HG03565 (cell line): Measurements from ENCODE around the gene CAMKMT.

Source experiments
- ATAC-seq: cut with Tn5 transposase; IDR thresholded peaks from one replicate; pipeline ENCODE4 v1.9.1; 2021; ENCODE audit warnings: mild to moderate bottlenecking, moderate library complexity; ENCODE audit not compliant: unreplicated experiment

The CAMKMT gene

DNA sequence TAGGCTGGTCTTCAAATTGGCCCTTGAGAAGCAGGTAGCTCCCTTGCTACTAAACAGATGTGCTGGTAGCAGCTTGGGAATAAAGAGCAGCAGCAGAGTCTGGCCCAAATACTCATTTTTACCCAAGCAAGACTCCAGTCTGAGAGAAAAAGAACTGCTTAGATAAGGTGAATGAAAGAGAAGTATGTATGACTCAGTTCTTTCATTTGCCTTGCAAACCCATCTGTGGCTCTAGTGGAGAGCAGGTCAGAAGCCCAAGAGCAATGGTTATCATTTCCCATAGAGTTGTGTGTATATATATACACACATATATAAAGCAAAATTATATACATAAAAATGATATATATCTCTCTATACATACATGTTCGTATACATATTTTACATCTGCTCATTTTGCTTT is 80.3 kb downstream of the CAMKMT start:
- no peak for ATAC-seq

DNA sequence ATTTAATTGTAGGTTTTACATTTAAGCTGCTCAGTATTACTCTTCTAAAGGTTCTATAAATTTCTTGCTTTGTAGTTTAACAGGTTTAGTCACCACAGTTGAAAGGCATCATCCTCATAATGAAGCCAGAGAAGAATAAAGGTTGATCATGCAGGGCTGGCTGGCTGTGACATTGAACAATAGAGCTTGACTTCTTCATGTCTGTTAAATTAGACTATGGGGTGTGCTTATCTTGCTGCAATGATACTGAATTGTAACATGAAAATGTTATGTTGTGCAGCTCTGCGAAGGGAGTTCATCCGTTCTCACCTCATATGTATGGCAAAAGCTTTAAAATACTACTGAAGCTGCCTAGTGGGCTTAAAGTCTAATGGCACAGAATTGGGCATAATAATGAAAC is 81.8 kb downstream of the CAMKMT start:
- ATAC-seq = no peak

DNA sequence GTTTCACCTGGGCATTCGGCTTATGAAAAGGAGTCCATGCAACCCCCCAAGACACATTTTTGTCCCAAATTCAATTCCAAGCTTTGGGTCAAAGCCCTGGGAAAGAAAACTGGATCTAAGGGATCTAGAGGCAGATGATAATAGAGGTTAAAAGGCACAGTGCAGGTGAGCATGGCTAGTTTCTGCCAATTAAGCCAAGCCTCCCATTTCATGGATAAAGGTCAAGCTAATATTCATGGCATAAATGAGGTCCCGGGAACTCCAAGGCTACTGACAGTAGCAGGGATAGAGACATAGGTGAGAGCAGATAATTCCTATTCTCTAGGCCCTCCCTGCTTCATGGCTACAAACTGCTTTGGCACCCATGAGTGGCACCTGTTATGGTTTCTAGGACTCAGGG is 83.1 kb downstream of the CAMKMT start:
- ATAC-seq = no peak

DNA sequence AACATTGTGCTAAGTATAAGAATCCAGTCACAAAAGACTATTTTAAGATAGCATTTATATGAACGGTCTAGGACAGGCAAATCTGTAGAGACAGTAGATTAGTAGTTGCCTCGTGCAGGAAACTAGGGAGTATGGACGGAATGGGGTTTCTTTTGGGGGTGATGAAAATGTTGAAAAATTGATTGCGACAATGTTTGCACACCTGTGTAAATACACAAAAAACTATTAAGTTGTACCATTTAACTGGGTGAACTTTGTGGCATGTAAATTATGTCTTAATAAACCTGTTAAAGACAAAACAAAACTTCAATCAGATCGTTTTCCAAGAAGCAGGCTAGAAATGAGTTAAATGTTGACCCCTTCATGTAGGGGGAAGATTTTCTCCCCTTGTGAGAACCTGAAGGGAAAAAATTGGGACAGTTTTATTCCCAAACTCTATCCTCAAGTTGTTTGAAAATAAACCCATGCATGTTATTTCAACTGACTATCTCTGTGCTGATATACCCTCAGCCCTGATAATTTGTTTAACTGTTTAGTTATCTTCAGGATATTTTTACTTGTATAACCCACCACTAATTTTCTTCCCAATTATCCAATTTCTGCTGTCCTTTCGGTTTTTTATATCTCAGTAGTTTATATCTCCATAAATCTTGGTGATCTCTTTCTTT is 87.2 kb downstream of the CAMKMT start:
- ATAC-seq = no peak

DNA sequence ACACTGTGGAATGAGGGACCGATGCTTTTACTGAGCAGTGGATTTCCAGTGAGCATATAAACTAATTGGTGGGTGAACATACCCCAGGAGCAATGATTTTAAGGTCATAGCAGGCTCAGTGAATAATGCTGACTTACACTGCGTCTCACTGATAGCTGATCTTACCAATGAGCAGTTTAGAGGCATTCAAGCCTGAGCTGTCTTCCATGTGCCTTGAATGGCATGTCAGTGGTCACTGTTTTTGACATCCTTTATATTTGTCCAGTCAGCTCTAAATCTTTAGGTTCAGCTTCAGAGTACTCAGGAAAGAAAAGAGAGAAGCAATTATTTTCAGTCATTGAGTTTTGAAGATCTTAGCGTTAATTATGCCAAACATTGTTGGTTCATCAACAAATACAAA is 88.3 kb downstream of the CAMKMT start:
- ATAC-seq = no peak

DNA sequence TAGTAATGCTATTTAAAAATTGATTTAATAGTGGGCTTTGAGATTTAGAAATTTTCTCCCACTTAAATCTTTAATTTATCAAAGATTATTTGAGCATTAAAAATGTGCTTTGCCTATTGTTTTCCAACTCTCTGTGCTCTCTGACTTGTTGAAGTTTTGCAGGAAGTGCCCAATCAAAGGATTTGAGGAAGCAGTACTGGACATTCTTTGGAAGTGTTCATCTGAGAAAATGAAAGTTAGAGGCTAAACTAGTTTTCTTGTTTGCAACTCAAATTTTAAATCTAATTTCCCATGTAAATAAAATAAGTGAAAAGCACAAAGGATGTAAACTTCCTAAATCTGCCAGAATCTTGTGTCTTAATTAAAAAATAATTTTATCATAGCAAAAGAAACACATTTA is 89.1 kb downstream of the CAMKMT start:
- no peak for ATAC-seq

DNA sequence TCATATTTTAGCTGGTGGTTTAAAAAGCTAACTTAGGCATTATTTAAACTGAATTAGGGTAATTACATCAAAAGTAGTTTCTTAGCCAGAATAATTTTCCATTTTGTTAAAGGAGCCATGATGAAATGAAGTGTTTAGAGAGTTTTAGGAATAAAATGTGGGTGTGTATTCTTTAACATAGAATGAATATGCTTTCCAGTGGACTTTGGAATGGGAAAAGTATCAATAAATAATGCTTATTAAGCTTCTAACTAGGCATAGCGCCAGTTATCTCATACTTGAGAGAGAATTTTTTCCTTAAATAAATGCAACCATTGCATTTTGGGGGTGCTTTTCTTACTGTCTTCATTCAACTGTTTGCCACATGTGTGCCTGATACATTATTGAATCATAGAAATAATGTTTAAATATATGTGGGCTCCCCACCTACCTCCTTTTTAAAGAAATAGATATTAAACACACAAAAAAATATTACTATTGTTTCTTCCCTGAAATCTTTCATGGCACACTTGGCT is 90.4 kb downstream of the CAMKMT start:
- ATAC-seq = no peak

DNA sequence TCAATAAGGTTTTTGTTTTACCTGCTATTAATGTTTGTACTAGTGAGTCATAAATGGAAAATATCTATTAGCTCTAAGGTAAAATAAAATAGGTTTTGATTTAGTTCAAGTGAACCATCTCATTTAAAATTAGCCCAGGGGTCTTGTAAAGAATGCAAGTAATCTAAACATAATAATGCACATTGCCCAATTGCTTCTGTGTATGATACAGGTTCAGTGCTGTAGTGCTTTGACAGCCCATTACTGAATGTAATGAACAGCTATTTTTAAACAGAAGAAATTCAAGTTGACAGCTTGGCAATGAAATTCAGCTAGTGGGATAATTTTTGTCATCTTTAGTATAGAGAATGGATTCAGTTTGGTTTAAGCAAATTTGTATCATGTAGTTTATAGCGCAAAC is 91.5 kb downstream of the CAMKMT start:
- ATAC-seq = no peak

DNA sequence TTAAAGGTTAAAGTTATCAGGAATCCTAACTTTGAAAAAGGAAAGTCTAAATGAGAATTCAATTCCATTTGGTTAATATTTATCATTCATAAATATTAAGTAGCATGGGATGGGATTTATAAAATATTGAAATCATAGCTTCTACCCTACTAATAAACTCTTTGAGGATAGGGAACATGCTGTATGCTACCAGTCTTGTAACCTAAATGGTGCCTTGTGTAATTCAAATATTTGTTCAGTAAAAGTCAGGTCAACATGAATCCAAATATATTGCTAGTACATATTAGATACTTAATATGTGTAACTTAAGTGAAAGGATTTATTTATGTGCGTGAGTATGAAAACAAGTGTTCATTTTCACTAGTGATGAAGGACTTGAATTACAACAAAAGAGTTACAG is 94.1 kb downstream of the CAMKMT start:
- no peak for ATAC-seq

DNA sequence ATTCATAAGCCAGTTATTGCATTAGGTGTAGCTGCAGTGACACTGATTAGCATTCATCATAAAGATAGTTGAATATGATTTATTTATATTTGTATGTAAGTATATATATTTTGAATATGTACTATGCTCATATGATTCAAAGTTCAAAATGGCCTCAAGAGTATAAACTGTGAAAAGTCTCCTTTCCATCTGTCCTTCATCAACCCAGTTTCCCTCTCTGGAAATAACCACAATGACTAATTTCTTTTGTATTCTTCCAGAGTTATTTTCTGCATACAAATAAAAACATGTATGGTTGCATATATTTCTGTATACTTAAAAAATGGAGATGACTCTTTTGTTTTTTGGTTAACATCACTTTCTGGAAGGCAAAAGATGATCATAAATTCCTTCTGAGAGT is 95.2 kb downstream of the CAMKMT start:
- ATAC-seq = no peak

DNA sequence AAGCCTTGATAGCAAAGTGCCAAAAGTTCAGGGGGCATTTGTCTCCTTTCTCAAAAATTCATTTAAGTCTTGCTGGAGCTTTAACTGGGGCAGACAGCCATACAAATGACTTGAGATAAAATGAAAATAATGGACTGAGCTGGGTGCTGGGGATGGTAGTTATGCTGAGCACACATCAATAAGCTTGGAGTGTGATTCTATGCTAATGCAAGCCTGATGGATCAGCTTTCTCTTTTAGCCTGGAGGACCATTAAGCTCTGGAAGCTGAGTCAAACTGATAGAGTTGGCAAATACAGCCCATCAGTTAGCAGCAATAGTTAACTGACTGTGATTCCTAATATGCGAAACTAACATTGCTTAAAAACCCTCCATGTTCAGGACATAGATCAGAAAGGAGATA is 98.0 kb downstream of the CAMKMT start:
- ATAC-seq = no peak

DNA sequence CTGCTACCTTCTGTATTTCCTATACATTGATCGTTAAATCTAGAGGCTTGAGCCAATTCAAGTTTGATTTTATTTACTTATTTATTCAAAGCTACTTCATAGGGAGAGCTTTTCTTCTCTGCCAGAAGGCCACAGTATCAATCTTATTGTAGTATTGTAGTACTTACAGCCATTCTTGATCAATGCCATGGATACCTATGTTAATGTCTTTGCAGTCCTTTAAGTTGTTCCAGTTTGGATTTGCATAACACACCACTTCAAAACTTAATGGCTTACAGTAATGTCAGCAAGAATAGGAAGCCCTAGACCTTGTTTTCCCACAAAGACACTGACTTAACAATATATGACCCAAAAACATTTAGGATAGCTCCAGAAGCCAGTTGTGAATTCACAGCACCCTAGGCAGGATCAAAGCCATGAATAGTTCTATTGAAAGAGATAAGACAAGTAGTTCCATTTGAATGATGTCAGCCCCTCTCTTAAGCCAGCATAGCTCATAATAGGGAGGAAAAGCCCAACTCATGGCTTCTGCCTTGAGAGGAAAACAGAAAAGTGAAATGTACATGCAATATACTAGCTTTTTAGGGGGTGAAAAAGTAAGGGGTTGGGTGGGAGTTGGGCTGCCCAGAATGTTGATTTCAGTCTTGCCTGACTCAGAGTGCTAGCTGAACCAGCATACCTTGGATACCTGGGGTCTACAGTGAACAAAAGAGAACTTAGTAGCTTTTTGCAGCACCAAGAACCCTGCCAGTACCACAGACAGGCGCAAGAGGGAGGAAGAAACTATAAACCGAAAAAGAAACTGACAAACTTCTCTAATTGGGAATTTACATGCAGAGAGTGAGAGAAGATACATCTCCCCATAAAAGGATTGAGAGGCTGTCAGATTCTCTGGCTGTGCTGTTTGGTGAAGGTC is 101.4 kb downstream of the CAMKMT start:
- no peak for ATAC-seq

DNA sequence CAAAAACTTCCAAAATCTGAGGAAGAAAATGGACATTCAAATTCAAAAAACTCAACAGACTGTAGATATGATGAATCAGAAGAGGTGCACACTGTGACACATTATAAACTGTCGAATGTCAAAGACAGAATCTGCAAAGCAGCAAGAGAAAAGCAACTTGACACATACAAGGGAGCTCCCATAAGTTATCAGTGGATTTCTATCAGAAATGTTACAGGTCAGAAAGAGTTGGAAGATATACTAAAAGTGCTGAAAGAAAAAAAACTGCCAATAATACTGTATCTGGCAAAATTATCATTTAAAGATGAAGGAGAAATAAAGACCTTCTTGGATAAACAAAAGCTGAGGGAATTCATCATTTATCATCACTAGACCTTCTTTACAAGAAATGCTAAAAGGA is 102.7 kb downstream of the CAMKMT start:
- ATAC-seq = no peak

DNA sequence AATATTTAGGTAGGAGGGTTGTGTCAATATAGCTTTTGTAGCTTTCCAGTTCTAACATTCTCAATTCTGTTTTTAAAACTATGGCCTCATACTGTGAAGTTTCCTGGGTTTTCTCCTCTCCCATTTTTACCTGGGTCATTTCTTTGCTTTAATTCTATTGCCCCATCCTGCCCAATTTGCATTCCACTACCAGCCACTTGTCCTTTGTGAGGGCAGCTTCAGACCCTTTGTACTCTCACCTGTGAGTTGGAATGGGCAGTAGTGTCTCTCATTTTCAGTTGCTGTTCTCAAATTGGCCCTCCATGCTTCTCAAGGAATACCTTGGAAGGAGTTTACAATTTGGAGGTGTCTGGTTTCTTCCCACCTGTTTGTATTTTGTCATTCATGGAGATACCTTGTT is 108.4 kb downstream of the CAMKMT start:
- no peak for ATAC-seq

DNA sequence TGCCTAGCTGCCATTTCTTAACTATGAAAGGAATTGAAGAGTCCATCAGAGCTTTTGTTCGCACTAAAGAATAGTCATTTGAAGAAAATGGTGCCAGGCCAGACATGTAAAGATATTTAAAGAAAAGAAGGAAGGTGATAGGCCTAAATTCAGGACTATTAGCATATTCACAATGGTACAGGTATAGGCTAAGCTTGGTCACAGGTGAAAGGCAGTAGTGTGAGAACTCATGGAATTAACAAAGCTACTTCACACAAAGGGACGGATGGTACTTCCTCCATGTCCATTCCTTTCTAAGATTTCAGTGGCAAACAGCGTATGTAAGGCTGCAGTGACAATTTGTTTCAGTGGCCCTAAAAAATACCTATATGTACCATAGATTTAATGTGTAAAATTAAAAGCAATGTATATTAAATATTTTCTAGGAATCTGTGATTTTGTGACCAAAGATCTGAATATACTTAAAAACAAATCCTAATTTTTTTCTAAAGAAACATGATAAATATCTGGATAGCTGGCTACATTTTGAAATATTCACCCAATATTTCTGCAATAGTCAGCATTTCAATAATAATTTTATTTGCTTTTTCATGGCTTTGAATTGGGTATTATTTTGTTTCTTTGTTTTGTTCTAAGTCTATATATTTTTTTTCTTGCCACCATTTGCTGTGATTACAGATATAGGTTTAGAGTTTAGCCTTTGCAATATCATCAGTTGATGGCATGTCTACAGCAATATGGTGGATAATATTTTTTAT is 116.1 kb downstream of the CAMKMT start:
- no peak for ATAC-seq

DNA sequence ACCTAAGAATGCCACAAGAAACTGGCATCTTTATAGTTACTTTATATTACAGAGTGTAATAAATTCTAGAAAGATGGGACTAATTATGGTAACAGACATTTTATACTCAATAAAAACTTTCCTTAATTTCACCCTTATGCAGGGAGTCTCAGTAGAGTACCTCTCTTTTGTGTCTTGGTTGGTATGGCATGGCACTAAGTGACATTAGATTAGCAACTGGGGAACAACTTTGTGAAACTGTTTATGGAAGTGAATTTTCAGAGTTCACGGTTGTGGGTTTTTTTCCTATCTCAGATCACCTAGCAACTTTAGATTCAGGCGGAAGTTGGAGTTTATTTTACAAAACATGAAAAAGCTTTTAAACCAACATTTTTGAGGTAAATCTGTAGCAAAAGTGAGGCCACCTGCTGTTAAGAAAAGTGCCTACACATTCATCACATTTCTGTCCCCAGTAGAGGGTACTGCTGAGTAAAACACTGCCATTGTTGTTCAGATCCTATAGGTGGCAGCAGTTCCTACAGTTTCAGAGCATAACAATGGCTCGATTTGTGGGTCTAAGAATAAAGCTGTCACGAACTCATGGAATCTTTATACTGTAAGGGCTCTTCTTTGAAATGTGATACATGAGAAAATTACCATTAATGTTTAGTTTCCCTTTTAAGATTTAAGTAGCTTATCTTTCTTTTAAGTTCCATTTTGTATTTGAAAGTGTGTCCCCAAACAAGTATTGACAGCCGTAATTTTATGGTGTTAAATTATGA is 117.6 kb downstream of the CAMKMT start:
- ATAC-seq = peak; percentile 94

DNA sequence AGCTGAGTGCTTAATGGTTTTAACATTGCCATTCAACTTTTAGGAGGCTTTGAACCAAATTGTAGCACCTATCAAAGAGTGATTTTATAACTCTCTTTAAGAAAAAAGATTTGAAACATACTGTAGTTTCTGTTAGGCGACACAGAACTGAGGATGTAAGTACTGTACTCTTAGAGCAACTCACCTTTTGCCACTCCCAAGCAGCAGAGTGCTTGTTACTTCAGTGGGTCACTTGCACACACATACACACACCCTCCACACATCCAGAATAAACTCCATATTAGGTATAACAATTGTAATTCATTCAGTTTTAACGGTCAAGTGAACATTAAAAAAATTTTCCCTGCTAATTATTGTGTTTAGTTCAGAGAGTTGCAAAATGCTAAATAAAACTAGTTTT is 118.3 kb downstream of the CAMKMT start:
- no peak for ATAC-seq

DNA sequence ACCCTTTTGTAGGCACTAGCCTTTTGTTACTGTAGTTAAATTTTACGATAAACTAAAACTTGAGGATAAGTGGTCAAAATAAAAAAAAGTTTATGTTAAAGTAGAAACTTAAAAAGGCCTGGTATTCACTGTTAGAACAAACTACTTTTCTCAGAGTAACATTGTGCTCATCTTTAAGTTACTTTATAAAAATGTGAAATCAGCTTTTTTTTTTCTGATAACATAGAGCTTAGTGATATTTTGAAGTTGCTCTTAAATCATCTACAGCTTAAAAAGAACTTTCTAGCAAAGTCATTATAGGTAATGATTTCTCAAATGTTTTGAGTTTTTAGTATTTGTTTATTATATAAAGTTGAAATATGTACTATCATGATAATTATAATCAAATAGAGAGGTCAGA is 125.3 kb downstream of the CAMKMT start:
- no peak for ATAC-seq

DNA sequence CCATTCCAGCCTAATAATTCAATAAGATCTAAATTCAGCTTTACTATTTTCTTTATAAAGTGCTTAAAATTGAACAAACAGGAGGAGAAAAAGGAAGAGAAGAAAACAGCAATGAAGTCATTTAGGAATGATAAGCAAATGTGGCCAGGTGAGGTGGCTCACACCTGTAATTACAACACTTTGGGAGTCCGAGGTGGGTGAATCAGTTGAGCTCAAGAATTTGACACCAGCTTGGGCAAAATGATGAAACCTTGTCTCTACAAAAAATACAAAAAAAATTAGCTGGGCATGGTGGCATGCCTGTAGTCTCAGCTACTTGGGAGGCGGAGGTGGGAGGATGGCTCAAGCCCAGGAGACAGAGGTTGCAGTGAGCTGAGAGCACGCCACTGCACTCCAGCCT is 129.0 kb downstream of the CAMKMT start:
- no peak for ATAC-seq

DNA sequence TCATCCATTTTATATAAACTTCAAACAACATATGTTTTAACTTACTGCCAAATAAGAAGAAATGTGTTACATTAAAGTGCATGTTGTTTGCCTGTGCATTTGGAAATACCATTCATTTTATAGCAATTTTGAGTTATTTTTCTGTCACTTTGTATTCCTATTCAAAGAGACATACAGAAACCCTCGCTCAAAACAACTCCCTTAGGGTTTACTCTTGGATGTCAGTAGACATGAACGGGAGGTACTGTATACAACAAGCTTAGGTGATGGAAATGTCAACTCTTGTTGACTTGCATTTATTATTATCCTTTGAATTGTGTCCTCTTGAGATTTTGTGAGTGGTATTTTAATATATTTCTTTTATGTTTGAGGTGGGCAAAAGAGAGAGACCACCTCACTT is 132.3 kb downstream of the CAMKMT start:
- no peak for ATAC-seq

DNA sequence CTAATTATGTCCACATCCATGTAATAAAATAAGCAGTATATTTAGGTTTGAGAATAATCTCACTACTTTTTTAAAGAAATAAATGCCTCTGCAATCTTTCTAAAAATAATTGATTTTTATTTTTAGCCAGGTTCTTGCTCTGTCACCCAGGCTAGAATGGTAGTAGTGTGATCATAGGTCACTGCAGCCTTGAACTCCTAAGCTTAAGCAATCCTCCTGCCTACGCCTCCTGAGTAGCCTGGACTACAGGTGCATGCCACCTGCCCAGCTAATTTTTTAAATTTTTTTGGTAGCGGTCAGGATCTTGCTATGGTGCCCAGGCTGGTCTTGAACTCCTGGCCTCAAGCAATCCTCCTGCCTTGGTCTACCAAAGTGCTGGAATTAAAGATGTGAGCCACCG is 133.3 kb downstream of the CAMKMT start:
- no peak for ATAC-seq
